Adrenal gland (tissue), 12 donors: ENCODE measurements around the gene SACM1L. TPM values are rescaled to one million over a fixed set of nuclear protein-coding genes. Genes with fewer than 3 reads are reported as not detected.

ENCODE experiments used
- DNase-seq, 7 donors: peaks; one replicate each; pipeline ENCODE4 v3.0.0-alpha.2; 2019 to 2020
- H3K27ac ChIP-seq, 5 donors: fragments of 200-600 bp; sonication (generic) in 4 of 5; 1 replicate in 3 of 5; 2 replicates in 2 of 5; pipeline versions ENCODE4 v1.5.1 to v1.8.0; 2016 to 2020; ENCODE audit warnings: mild to moderate bottlenecking in 1 of 5
- H3K27me3 ChIP-seq: fragments of 200-600 bp; 2 replicates; pipeline ENCODE4 v1.8.0; 2021
- H3K36me3 ChIP-seq, 2 donors: fragments of 200-600 bp; replicated peaks in 1 of 2; 1 replicate in 1 of 2; 2 replicates in 1 of 2; pipeline versions ENCODE4 v1.5.1 to v1.8.0; 2018 to 2022
- H3K4me1 ChIP-seq, 2 donors: fragments of 200-600 bp; replicated peaks in 1 of 2; 1 replicate in 1 of 2; 2 replicates in 1 of 2; pipeline versions ENCODE4 v1.5.1 to v1.8.0; 2018 to 2021
- H3K4me3 ChIP-seq, 4 donors: fragments of 200-600 bp; sonication (generic) in 3 of 4; one replicate each; pipeline ENCODE4 v1.5.1; 2016 to 2018
- H3K9me3 ChIP-seq, 3 donors: fragments of 200-600 bp; sonication (generic) in 1 of 3; replicated peaks in 1 of 3; 1 replicate in 2 of 3; 2 replicates in 1 of 3; pipeline versions ENCODE4 v1.5.1 to v1.8.0; 2016 to 2021
- CTCF ChIP-seq, 6 experiments: fragments of 450-650 bp in 4 of 6; fragments of 200-600 bp in 2 of 6; sonication (generic) in 1 of 6; IDR thresholded peaks; 1 replicate in 5 of 6; 2 replicates in 1 of 6; pipeline versions ENCODE4 v1.5.1 to v1.8.0; 2016 to 2021; ENCODE audit warnings: antibody characterized with exemption in 6 of 6, mild to moderate bottlenecking in 2 of 6, moderate library complexity in 1 of 6
- POLR2A ChIP-seq, 2 donors: fragments of 450-650 bp; IDR thresholded peaks; one replicate each; pipeline ENCODE4 v1.6.1; 2017; ENCODE audit warnings: antibody characterized with exemption in 2 of 2, mild to moderate bottlenecking in 2 of 2, moderate library complexity in 1 of 2
- WGBS, 4 donors: extraction: QIAGEN DNeasy Blood & Tissue Kit in 2 of 4; methylation state at CpG; one replicate each; pipeline versions ENCODE4 v1.1.5 to v1.1.7; 2013 to 2017; 5-methylcytosine and 5-hydroxymethylcytosine counted together
- intact Hi-C, 2 donors: fragments of 100-400 bp; cut with DNase I; formaldehyde crosslinking; loops; one replicate each; pipeline versions ENCODE4 v1.14.1 to v1.15.0; 2022 to 2023
- polyA plus RNA-seq, 3 donors: library from polyadenylated mRNA; stranded (reverse); fragments of 200-250 nt in 2 of 3; fragments of 350-450 nt in 1 of 3; fragmentation: Illumina TruSeq in 1 of 3; extraction: RNeasy Lipid Tissue Mini Kit (QIAGEN cat#74804) in 1 of 3; gene quantifications; one replicate each; pipeline ENCODE4 v1.2.3, GENCODE V29; 2013 to 2014
- total RNA-seq, 9 donors: library from RNA; depleted of rRNA in 4 of 9; stranded (reverse); fragments of >200 nt in 4 of 9; fragments of 120-200 nt in 1 of 9; fragmentation: NEBNext Ultra II Directional in 1 of 9; extraction: Animal tissue kit (Norgen Biotek cat#: 25700) in 1 of 9; gene quantifications; one replicate each; pipeline versions ENCODE4 v1.1.0 to v1.2.4, GENCODE V29; 2013 to 2023
- donor health status: healthy with polysubstance abuse.
- donor health status: Bipolar disorder and iron deficiency.
- donor health status: DM: yes; HTN: yes; CAD: no.
- donor health status: DM: no; HTN: no; CAD: no.
- donor health status: DM: no; HTN: no; CAD: no.
- donor health status: DM: yes; HTN: yes; CAD: no.

Gene SACM1L
- total and polyA plus RNA-seq, 12 donors = 22.5 to 63.2 (median 44.8) TPM

- 48 to 55% (median 50%) methylated on average over 11 of the region's 11 CpGs for WGBS, 4 donors
- intact Hi-C loops = loop anchor here in 1 of 2 donors (5.0 kb wide), 1 partner anchor 47 kb away; no protein-coding TSS in a partner anchor
- H3K9me3 ChIP-seq = no peaks in the 10 kb centered on the region
- no peaks in the 10 kb centered on the region for H3K27me3 ChIP-seq
- H3K27ac ChIP-seq = peak overlapping the region in 4 of 5 donors; percentile 9 to 84 (median 64)
- peak in 1 of 7 donors; percentile 31 for DNase-seq
- no peak for TF ChIP-seq CTCF (IDR thresholded peaks at IDR 0.05)
- TF ChIP-seq POLR2A (IDR thresholded peaks at IDR 0.05) = peak in 1 of 2 donors; percentile 19
- H3K4me1 ChIP-seq = peaks cover 16 to 43% of the 10 kb centered on the region in 2 donors
- H3K36me3 ChIP-seq = no peaks in the 10 kb centered on the region
- H3K4me3 ChIP-seq = no peak overlapping the region
Measured at GRCh38 chr3:45644063-45644790, 45.0 kb upstream of the SACM1L start.

GRCh38 chr3:45644791-45645201 lies 44.4 kb upstream of the SACM1L start:
- intact Hi-C loops = loop anchor here in 1 of 2 donors (5.0 kb wide), 1 partner anchor 47 kb away; no protein-coding TSS in a partner anchor
- H3K27me3 ChIP-seq = no peaks in the 10 kb centered on the region
- H3K4me1 ChIP-seq = peaks cover 14 to 41% of the 10 kb centered on the region in 2 donors
- no peaks in the 10 kb centered on the region for H3K36me3 ChIP-seq
- no peak overlapping the region for H3K4me3 ChIP-seq
- no peaks in the 10 kb centered on the region for H3K9me3 ChIP-seq
- 30 to 46% (median 44%) methylated on average over 5 of the region's 5 CpGs for WGBS, 4 donors
- H3K27ac ChIP-seq = peak overlapping the region in 4 of 5 donors; percentile 9 to 84 (median 64)
- no peak for DNase-seq
- no peak for TF ChIP-seq POLR2A (IDR thresholded peaks at IDR 0.05)
- TF ChIP-seq CTCF (IDR thresholded peaks at IDR 0.05) = no peak

DNA sequence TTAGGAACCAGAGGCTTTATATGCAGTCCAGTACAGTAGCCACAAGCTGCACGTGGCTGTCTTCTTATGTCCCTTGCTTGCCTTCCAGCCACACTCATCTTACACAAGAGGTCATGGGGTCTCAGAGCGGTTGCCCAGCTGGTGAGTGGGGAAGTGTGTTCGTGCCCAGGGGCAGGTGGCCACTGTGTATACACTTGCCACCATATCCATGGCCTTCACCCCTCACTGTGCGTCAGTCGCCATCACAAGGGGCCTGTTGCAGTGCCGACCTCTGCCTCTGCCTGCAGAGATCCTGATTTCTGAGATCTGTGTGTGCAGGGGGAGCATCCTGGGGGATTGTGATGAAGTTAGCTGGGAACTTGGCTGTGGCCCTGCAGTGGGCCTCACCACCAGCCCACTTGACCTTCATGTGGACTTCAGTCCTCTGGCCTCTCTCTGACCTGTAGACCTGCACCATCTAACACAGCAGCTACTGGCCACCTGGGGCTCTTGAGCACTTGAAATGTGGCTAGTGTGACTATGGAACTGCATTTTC lies 43.1 kb upstream of the SACM1L start:
- Histone ChIP-seq H3K4me1 (peaks cover 14 to 41% of the 10 kb centered on the region in 2 donors), H3K9me3 (no peaks in the 10 kb centered on the region), H3K4me3 (no peak overlapping the region), H3K36me3 (no peaks in the 10 kb centered on the region), H3K27me3 (no peaks in the 10 kb centered on the region), H3K27ac (peak overlapping the region in 3 of 5 donors; percentile 63 to 84 (median 67))
- intact Hi-C loops = no loop called here
- 81 to 95% (median 87%) methylated on average over 5 to 6 of the region's 6 CpGs for WGBS, 4 donors
- TF ChIP-seq POLR2A (IDR thresholded peaks at IDR 0.05) (no peak), CTCF (IDR thresholded peaks at IDR 0.05) (no peak)
- peak in 6 of 7 donors; percentile 51 to 70 (median 54) for DNase-seq

DNA sequence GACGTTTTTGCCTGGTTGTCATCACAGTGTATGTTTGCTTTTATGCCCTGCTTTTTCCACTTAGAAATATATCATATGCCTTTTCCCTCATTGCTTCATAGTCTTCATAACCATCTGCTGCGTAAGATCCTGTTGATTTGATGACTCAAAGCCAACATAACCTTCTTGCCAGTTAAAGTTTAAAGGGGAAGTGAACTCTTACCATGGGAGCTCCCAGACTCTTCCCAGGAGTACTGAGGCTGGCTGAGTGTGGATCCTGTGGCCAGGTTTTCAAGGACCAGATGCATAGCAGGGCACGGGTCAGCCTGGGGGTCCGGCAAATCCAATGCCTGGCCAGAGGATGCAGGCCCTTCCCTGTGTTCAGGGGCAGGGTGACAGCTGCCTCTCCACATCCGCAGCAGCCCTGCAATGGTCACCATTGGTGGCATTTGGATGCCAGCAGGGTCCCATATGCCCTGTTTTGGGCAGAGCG lies 42.0 kb upstream of the SACM1L start:
- no peaks in the 10 kb centered on the region for H3K27me3 ChIP-seq
- intact Hi-C loops = no loop called here
- H3K36me3 ChIP-seq = no peaks in the 10 kb centered on the region
- H3K4me1 ChIP-seq = peaks cover 14 to 41% of the 10 kb centered on the region in 2 donors
- no peak overlapping the region for H3K4me3 ChIP-seq
- 21 to 62% (median 51%) methylated on average over 2 to 6 of the region's 6 CpGs for WGBS, 4 donors
- H3K27ac ChIP-seq = peak overlapping the region in 4 of 5 donors; percentile 42 to 88 (median 66)
- H3K9me3 ChIP-seq = no peaks in the 10 kb centered on the region
- peak in 1 of 7 donors; percentile 29 for DNase-seq
- TF ChIP-seq CTCF (IDR thresholded peaks at IDR 0.05) = no peak
- no peak for TF ChIP-seq POLR2A (IDR thresholded peaks at IDR 0.05)
